ENCODE data around the gene OVAAL.

DNA sequence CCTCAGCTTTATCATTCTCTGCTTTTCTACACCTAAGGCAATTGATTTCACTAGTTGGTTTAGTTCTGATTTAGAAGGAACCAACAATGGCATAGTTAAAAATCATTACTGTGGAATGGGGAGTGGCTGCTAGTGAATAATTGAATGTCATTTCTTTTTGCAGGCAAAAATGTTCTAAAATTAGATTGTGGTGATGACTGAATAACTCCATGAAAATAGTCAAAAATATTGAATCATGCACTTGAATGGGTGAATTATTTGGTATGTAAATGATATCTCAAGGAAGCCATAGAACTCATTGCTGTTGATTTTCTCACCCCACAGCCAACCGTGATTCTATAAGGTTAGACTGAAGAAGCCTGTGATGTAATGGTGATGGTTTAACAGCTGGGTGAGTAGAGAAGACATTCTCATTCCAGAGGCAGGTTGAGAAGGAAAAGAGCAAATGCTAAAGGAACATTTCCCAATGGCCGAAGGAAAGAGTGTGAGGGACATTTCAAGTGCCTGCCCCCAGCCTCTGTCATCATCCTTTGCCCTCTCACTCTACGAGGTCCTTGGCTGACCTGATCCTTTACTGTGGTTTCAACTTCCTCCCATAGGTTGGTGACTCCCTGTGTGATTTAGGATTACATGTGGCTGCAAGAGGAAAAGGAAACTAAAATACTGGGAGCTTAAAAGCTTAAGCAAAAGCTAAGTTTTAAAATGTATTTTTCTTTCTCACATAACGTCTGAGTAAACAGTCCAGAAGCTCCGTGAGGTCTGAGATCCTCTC, 12.5 kb downstream of the OVAAL start:
- TF ChIP-seq, protein P1, sequence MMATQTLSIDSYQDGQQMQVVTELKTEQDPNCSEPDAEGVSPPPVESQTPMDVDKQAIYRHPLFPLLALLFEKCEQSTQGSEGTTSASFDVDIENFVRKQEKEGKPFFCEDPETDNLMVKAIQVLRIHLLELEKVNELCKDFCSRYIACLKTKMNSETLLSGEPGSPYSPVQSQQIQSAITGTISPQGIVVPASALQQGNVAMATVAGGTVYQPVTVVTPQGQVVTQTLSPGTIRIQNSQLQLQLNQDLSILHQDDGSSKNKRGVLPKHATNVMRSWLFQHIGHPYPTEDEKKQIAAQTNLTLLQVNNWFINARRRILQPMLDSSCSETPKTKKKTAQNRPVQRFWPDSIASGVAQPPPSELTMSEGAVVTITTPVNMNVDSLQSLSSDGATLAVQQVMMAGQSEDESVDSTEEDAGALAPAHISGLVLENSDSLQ (IDR thresholded peaks at IDR 0.05), result no peak
- TF ChIP-seq FOXM1 (IDR thresholded peaks at IDR 0.05; ENCODE audit: borderline replicate concordance) (no peak), FOXK2 (IDR thresholded peaks at IDR 0.05) (no peak), BHLHE40 (IDR thresholded peaks at IDR 0.05; ENCODE audit: borderline replicate concordance) (no peak), SP1 (IDR thresholded peaks at IDR 0.05) (no peak), ZNF384 (IDR thresholded peaks at IDR 0.05) (no peak)
